Mesodermal cell (in vitro differentiated cells): ENCODE data around the gene EEF2KMT.

Experiments
- H3K27ac ChIP-seq: 2 replicates; pipeline ENCODE4 v1.7.0; 2013; ENCODE audit warnings: mild to moderate bottlenecking, low read depth, low read length, moderate library complexity; ENCODE audit not compliant: severe bottlenecking
- H3K36me3 ChIP-seq: 2 replicates; pipeline ENCODE4 v1.7.1; 2013; ENCODE audit warnings: mild to moderate bottlenecking, low read length, moderate library complexity; ENCODE audit not compliant: control insufficient read depth, insufficient read depth
- H3K4me1 ChIP-seq: one replicate; pipeline ENCODE4 v1.7.1; 2013; ENCODE audit warnings: mild to moderate bottlenecking, low read length; ENCODE audit not compliant: insufficient read depth, control insufficient read depth, poor library complexity, severe bottlenecking
- H3K4me3 ChIP-seq: 2 replicates; pipeline ENCODE4 v1.7.0; 2013; ENCODE audit warnings: low read length, control low read depth, mild to moderate bottlenecking; ENCODE audit not compliant: insufficient read depth, poor library complexity, severe bottlenecking; ENCODE audit errors: extremely low read depth
- H3K9me3 ChIP-seq: 2 replicates; pipeline ENCODE4 v1.7.1; 2013; ENCODE audit warnings: mild to moderate bottlenecking, low read length, moderate library complexity; ENCODE audit not compliant: control insufficient read depth
- WGBS, 2 experiments: methylation state at CpG; one replicate each; pipeline ENCODE4 v1.1.5; 2013; ENCODE audit warnings: missing lambda C conversion rate in 2 of 2; ENCODE audit not compliant: insufficient coverage in 2 of 2; 5-methylcytosine and 5-hydroxymethylcytosine counted together

Gene EEF2KMT

DNA sequence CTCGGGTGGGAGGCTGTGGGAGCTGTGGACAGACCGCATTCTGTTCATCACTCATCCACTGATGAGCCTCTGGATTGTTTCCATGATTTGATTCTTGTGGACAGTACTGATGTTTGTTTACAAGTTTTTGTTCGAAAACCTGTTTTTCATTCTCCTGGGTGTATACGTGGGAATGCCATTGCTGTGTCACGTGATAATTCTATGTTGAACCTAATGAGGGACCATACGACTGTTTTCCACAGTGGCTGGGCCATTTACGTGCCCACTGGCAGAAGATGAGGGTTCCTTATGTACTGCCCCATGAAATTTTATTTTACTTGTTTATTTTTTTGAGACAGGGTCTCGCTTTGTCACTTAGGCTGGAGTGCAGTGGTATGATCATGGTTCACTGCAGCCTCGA lies 28.5 kb downstream of the EEF2KMT start:
- Histone ChIP-seq H3K4me1 (no peaks in the 10 kb centered on the region), H3K9me3 (no peaks in the 10 kb centered on the region), H3K4me3 (no peak overlapping the region), H3K36me3 (no peaks in the 10 kb centered on the region), H3K27ac (no peak overlapping the region)
- WGBS, 2 experiments = 85 to 90% methylated on average over 6 to 8 of the region's 9 CpGs

DNA sequence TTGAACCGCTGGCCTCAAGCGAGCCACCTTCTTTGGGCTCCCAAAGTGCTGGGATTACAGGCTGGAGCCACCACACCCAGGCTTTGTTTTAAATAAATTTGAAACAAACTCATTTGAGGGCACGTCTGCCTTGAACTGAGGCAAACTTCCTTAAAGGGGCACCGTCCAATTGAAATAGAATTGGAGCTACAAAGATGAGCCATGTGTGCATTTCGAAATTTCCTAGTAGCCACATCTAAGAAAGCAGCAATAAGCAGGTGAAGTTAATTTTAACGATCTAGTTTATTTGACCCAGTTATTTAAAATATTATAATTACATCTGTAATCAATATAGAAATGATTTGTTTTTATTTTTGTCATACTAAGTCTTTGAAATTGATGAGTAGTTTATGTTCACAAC lies 31.1 kb downstream of the EEF2KMT start:
- Histone ChIP-seq H3K27ac (no peak overlapping the region), H3K36me3 (no peaks in the 10 kb centered on the region), H3K9me3 (no peaks in the 10 kb centered on the region), H3K4me1 (no peaks in the 10 kb centered on the region), H3K4me3 (no peak overlapping the region)
- 91 to 93% methylated on average over 4 to 5 of the region's 6 CpGs for WGBS, 2 experiments

DNA sequence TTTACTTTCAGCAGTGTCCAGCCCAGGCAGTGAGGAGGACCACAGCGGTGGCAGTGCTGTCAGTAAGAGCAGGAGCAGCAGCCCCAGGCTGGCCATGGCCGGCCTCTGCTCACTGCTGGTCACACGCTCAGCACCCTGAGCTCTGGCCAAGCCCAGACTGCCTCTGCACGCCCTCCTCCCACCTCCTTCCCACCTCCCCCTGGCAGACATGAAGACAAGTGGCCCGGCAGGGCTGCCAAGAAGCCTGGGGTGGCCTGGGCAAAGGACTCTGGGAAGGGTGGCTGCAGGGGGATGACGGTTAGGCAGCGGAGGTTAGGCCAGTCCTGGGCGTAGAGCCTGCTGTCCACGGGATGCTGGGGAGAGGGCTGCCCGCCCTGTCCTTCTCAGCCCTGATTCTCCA lies 31.8 kb downstream of the EEF2KMT start, which contains the start of gene C16orf89:
C16orf89 (minus strand) TSS at position 144 of the 400 bp plus-strand sequence; CDS start at position 96, 48 bp downstream.
- Histone ChIP-seq H3K36me3 (no peaks in the 10 kb centered on the region), H3K9me3 (no peaks in the 10 kb centered on the region), H3K4me1 (no peaks in the 10 kb centered on the region), H3K27ac (no peak within 1 kb of the TSS), H3K4me3 (no peak within 1 kb of the TSS)
- WGBS, 2 experiments = 78 to 82% methylated on average over 5 to 10 of the region's 10 CpGs

DNA sequence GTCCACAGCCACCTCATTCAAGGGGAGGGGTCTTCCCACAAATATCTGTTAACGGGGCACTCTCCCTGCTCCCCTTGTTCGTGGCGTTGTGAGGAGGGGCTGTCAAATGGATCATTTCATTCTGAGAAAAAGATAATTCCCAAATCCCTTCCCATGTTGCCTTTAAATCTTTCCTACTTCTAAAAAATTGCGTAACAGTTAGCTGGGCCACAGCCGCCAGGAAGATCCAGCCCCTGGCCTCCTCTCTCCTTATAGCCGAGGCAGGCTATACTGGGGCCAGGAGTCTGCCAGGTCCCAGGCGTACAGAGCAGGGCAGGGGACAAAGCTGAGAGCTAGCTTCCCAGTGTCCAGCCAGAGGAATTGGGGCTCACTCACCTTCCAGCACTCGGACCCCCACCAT lies 32.3 kb downstream of the EEF2KMT start:
- Histone ChIP-seq H3K4me1 (no peaks in the 10 kb centered on the region), H3K27ac (no peak overlapping the region), H3K36me3 (no peaks in the 10 kb centered on the region), H3K9me3 (no peaks in the 10 kb centered on the region), H3K4me3 (no peak overlapping the region)
- WGBS, 2 experiments = 90 to 91% methylated on average over 5 to 6 of the region's 8 CpGs

DNA sequence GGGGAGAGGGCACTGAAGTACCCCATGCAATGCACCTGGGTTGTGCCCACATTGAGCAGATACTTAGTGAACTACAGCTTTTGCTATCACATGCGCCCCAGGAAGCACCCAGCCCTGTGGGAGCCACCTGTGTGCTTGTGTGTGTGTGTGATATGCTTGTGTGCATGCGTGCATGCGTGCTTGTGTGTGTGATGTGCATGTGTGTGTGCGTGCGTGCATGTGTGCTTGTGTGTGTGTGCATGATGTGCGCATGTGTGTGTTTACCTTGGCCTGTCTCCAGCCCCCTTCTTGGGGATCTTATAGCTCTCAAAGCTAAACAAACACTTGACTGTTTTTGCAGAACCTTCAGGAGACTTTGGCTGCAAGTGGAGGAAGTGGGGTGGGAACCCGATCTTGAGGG lies 32.7 kb downstream of the EEF2KMT start:
- no peak overlapping the region for H3K4me3 ChIP-seq
- H3K36me3 ChIP-seq = no peaks in the 10 kb centered on the region
- WGBS, 2 experiments = 82 to 100% methylated on average over 2 of the region's 7 CpGs
- H3K9me3 ChIP-seq = no peaks in the 10 kb centered on the region
- H3K4me1 ChIP-seq = peaks cover 2% of the 10 kb centered on the region
- no peak overlapping the region for H3K27ac ChIP-seq

DNA sequence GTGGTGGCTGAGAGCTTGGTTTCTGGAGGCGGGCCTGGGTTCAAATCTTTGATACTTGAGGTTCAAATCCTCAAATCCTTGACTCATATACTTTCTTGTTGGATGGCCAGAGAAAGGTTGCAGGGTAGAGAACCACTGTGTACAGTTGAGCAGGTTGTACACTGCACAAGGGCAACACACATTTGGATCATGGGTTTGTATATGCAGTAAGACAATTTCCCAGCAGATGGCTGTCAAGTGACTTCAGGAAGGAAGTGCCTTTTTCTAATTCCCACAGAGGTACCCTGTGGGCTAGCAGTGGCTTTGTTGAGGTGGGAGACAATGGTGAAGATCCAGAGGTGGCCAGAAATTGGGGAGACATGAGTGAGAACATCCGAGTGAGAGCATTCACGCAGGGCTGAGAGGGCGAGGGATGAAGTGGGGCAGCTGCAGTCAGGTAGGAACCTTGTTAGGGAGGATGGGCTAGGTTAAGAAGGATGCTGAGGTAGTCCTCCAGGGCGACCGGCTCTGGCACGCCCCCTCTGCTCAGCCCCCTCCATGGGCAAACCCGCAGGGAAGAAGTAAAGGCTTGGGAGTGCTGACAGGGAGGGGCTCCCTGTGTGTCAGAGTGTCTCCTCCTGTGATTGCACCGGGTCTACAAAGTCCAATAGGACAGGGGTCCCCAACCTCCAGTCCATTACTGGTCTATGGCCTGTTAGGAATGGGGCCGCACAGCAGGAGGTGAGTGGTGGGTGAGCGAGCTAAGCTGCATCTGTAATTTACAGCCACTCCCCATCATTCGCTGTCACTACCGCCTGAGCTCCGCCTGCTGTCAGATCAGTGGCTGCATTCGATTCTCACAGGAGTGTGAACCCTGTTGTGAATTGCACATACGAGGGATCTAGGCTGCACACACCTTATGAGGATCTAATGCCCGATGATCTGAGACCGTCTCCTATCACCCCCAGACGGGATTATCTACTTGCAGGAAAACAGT lies 34.5 kb downstream of the EEF2KMT start:
- H3K36me3 ChIP-seq = no peaks in the 10 kb centered on the region
- WGBS, 2 experiments = 68 to 69% methylated on average over 13 to 16 of the region's 19 CpGs
- H3K4me3 ChIP-seq = no peak overlapping the region
- no peak overlapping the region for H3K27ac ChIP-seq
- no peaks in the 10 kb centered on the region for H3K9me3 ChIP-seq
- peaks cover 10% of the 10 kb centered on the region for H3K4me1 ChIP-seq

DNA sequence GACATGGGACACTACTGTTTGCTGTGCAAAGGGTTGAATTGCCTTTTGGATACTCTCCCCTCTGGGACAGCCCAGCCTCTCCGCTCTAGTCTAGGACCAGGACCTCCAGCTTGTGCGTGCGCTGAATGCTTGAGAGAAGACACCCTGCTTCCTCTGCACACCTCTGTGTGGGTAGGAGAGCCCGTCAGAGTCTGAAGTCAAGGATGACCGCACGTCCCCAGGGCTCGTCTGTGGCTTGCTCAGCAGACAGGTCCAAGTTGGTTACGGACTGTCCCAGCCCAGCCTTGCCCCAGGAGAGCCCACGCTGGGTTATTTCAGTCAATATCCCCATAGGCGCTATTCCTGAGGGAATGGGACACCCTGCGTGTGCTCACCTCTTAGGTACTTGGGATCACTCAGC lies 35.5 kb downstream of the EEF2KMT start:
- no peak overlapping the region for H3K27ac ChIP-seq
- WGBS, 2 experiments = 95% methylated on average over 10 to 11 of the region's 11 CpGs
- H3K4me1 ChIP-seq = peaks cover 10% of the 10 kb centered on the region
- H3K36me3 ChIP-seq = no peaks in the 10 kb centered on the region
- H3K9me3 ChIP-seq = no peaks in the 10 kb centered on the region
- H3K4me3 ChIP-seq = no peak overlapping the region

DNA sequence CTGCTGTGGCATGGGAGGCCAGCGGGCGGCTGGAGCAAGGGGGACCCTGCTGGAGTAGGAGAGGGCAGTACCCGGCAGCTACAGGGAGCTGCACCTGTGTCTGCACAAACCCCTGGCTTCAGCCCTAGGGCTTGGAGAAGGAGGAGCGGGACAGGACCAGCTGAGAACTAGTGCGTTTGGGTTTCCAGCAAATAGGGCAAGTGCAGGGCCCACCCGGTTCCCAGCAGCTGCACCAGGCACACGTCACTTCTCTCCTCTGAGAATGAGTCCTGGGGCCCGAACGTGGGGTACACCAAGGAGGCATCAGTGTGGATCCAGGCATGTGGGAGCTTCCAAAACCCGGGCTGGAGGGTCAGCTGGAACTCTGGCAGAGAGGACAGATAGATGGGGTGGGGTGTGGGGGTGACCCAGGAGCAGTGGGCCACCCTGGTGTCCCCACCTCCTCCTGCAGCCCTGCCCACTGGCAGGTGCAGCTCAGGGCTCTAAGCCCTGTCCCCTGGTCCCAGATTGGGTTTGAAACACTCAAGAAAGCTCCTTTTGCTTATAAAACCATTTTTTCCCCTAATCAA lies 37.4 kb downstream of the EEF2KMT start:
- H3K27ac ChIP-seq = no peak overlapping the region
- WGBS, 2 experiments = 46 to 56% methylated on average over 8 to 9 of the region's 10 CpGs
- peaks cover 10% of the 10 kb centered on the region for H3K4me1 ChIP-seq
- no peaks in the 10 kb centered on the region for H3K36me3 ChIP-seq
- H3K9me3 ChIP-seq = no peaks in the 10 kb centered on the region
- no peak overlapping the region for H3K4me3 ChIP-seq

DNA sequence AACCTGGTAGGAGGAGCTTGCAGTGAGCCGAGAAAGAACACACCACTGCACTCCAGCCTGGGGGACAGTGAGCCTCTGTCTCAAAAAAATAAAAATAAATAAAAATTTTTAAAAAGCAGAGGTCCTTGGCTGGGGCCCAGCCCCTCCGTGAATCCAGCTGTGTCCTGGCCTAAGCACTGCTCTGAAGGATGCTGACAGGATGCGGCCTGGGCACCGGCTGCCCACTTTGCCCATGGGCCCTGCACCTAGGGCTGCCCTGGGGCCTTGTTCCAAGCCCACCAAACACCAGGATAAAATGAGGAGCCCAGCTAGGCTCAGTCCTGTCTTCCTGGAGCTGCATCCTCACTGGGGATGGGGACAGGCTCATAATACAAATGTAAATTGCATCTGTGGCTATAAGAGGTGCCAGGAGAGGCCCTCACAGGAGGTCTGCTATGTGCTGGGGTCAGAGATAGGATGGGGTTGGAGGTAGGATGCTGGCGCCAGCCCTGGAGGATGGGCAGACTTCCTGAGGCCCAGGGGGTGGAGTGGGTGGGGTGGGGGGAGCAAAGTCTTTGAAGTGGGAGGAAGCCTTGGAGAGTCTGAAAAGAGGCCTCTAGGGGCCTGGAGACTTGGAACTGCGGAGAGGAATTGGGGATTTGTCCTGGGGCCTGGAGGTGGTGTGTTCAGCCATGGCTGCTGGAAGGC lies 38.1 kb downstream of the EEF2KMT start:
- H3K4me3 ChIP-seq = no peak overlapping the region
- H3K27ac ChIP-seq = no peak overlapping the region
- H3K4me1 ChIP-seq = peaks cover 10% of the 10 kb centered on the region
- no peaks in the 10 kb centered on the region for H3K9me3 ChIP-seq
- H3K36me3 ChIP-seq = no peaks in the 10 kb centered on the region
- 45 to 54% methylated on average over 5 of the region's 6 CpGs for WGBS, 2 experiments

DNA sequence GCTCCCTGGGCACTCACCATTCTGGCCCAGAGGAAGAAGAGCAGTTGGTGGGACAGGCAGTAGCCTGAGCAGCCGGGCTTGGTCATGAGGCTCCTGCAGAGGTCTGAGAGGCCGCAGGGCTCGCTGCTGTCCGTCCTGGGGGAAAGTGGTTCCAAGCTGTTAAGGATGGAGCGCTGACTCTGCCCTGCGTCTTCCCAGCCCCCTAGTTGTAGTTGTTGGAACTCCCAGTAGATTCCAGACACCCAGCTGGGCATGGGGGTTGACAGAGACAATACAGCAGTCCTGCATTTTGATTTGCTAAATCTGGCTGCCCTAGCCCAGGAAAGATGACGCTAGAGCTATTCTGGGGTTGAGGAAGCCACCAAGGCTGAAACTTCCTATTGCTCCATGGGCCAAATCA lies 39.1 kb downstream of the EEF2KMT start:
- 8 to 16% methylated on average over 5 to 6 of the region's 7 CpGs for WGBS, 2 experiments
- Histone ChIP-seq H3K4me3 (no peak overlapping the region), H3K4me1 (peaks cover 10% of the 10 kb centered on the region), H3K27ac (no peak overlapping the region), H3K9me3 (no peaks in the 10 kb centered on the region), H3K36me3 (no peaks in the 10 kb centered on the region)
